ENCODE data around the gene TRIM16. TPM values are rescaled to one million over a fixed set of nuclear protein-coding genes. Genes with fewer than 3 reads are reported as not detected.
A peak's percentile ranks its signal among the peaks of the same experiment; 100 is the strongest.

The TRIM16 gene
- total and polyA plus RNA-seq, 9 of the 15 experiments (the other 6 are each of a cell fraction or from before 2014, with no cell fraction given) = 3.5 to 9.2 (median 8.2) TPM

- TF ChIP-seq AFF1 (IDR thresholded peaks at IDR 0.05; ENCODE audit: low read depth in 1 of 2, partially characterized antibody in 2 of 2) (no peak), PBX2 (CRISPR knock-in tag; IDR thresholded peaks at IDR 0.05; ENCODE audit: low read depth) (no peak), PBX2 (tag; conservative IDR thresholded peaks at IDR 0.05; ENCODE audit: low read depth) (no peak), SRF (CRISPR knock-in tag; IDR thresholded peaks at IDR 0.05) (peak in 1 of 2 experiments; percentile 39; a peak in 1 of 4 replicates), BHLHE40 (IDR thresholded peaks at IDR 0.05; ENCODE audit: low read length) (no peak), SRSF9 (IDR thresholded peaks at IDR 0.05; ENCODE audit: borderline replicate concordance, low read depth, low read length) (no peak), POLR2H (tag; IDR thresholded peaks at IDR 0.05; ENCODE audit: low read depth) (no peak), CREB3L1 (IDR thresholded peaks at IDR 0.05; ENCODE audit: borderline replicate concordance, low read depth) (peak; percentile 40; the same call in 1 of the 2 replicates), ZNF695 (CRISPR knock-in tag; IDR thresholded peaks at IDR 0.05) (no peak), FOXM1 (IDR thresholded peaks at IDR 0.05; ENCODE audit: low read depth) (no peak), FOXM1 (CRISPR knock-in tag; IDR thresholded peaks at IDR 0.05; ENCODE audit: low read depth) (no peak), IRF9 (tag; IDR thresholded peaks at IDR 0.05) (no peak), ZNF512 (tag; IDR thresholded peaks at IDR 0.05) (no peak), NCOA4 (IDR thresholded peaks at IDR 0.05; ENCODE audit: partially characterized antibody) (no peak)
These were observed 32.5 kb downstream of the TRIM16 start (continued) for GRCh38 chr17:15651583-15652110.

Measured in K562 (cell line).